Panc1 (cell line): ENCODE measurements around the gene ZNF135. TPM values are rescaled to one million over a fixed set of nuclear protein-coding genes. Genes with fewer than 3 reads are reported as not detected.

Source experiments
- ATAC-seq: fragments of 200-7000 bp; cut with Tn5 transposase; 2 replicates; pipeline ENCODE4 v1.9.1; 2020; ENCODE audit warnings: mild to moderate bottlenecking, moderate library complexity
- BruUV-seq: library from RNA; stranded (reverse); fragments of 400-500 nt; replicated peaks from 2 replicates; lab custom pipeline; 2021; lab: Mats Ljungman, UMichigan
- CTCF ChIA-PET: fragments of 300-600 bp; sonication (Branson Sonifier 250); formaldehyde crosslinking; loops from one replicate; lab custom pipeline; 2022; ENCODE audit warnings: antibody characterized with exemption; lab: Charles Lee
- POLR2A ChIA-PET: fragments of 300-600 bp; sonication (Branson Sonifier 250); formaldehyde crosslinking; loops from one replicate; lab custom pipeline; 2022; ENCODE audit warnings: antibody characterized with exemption; lab: Charles Lee
- DNase-seq: peaks from one replicate; pipeline ENCODE4 v3.0.0-alpha.2; 2010; ENCODE audit warnings: low read depth, low spot score
- H3K27ac ChIP-seq: 2 replicates; pipeline ENCODE4 v1.5.1; 2011; ENCODE audit warnings: mild to moderate bottlenecking, low read length, inconsistent platforms
- H3K27me3 ChIP-seq: fragments of 200-500 bp; sonication (Bioruptor generic); 2 replicates; pipeline ENCODE4 v1.6.0; 2014; ENCODE audit warnings: low read length, inconsistent platforms; ENCODE audit not compliant: control insufficient read depth, insufficient read depth
- H3K36me3 ChIP-seq: fragments of 200-500 bp; sonication (Bioruptor generic); 2 replicates; pipeline ENCODE4 v1.5.1; 2014; ENCODE audit warnings: inconsistent platforms, mild to moderate bottlenecking, low read length, moderate library complexity; ENCODE audit not compliant: control insufficient read depth, insufficient read depth
- H3K4me1 ChIP-seq: 2 replicates; pipeline ENCODE4 v1.5.1; 2011; ENCODE audit warnings: inconsistent platforms, mild to moderate bottlenecking, low read length, moderate library complexity; ENCODE audit not compliant: control insufficient read depth, insufficient read depth
- H3K4me3 ChIP-seq, 2 experiments: 2 replicates each; pipeline ENCODE4 v1.5.1; 2011 to 2012; ENCODE audit warnings: low read depth in 2 of 2, low read length in 2 of 2, mild to moderate bottlenecking in 2 of 2, inconsistent platforms in 1 of 2, moderate library complexity in 1 of 2
- H3K9me3 ChIP-seq: fragments of 200-500 bp; sonication (Bioruptor generic); 2 replicates; pipeline ENCODE4 v1.5.1; 2014; ENCODE audit warnings: low read depth, mild to moderate bottlenecking, inconsistent platforms, low read length, moderate library complexity; ENCODE audit not compliant: control insufficient read depth, insufficient read depth
- POLR2AphosphoS5 ChIP-seq: IDR thresholded peaks from 2 replicates; pipeline ENCODE4 v1.6.1; 2012; ENCODE audit warnings: mild to moderate bottlenecking, low read depth, low read length, moderate library complexity
- SIN3A ChIP-seq: IDR thresholded peaks from 2 replicates; pipeline ENCODE4 v1.6.1; 2012; ENCODE audit warnings: low read depth, mild to moderate bottlenecking, low read length, moderate library complexity, borderline replicate concordance; ENCODE audit not compliant: insufficient read depth
- TCF7L2 ChIP-seq: IDR thresholded peaks from 2 replicates; pipeline ENCODE4 v1.6.1; 2011; ENCODE audit warnings: mild to moderate bottlenecking, low read depth, low read length, inconsistent platforms
- in situ Hi-C: cut with HindIII; loops from 2 replicates; pipeline ENCODE4 v1.10.0; 2016; ENCODE audit warnings: low sequenced_read_pairs, low pct_unique_long_range_greater_than_20kb
- intact Hi-C: fragments of 100-400 bp; cut with micrococcal nuclease; formaldehyde crosslinking; loops from one replicate; pipeline ENCODE4 v1.10.0; 2022; ENCODE audit not compliant: unreplicated experiment
- total RNA-seq: library from RNA; stranded (reverse); gene quantifications from one replicate; pipeline ENCODE4 v1.2.1, GENCODE V29; 2021; ENCODE audit not compliant: unreplicated experiment
- TF ChIP-seq, protein P1 (sequence below): fragments of 450-650 bp; IDR thresholded peaks from 2 replicates; pipeline ENCODE4 v1.5.1; 2017; ENCODE audit warnings: mild to moderate bottlenecking
- TF ChIP-seq, protein P2 (sequence below), 2 experiments: IDR thresholded peaks; 2 replicates each; pipeline ENCODE4 v1.6.1; 2011 to 2012; ENCODE audit warnings: low read depth in 2 of 2, control low read depth in 1 of 2, low read length in 1 of 2, mild to moderate bottlenecking in 1 of 2, moderate library complexity in 1 of 2; ENCODE audit not compliant: insufficient read depth in 1 of 2

ZNF135 gene
- total RNA-seq, 1 experiment from 2014 or later: not detected

DNA sequence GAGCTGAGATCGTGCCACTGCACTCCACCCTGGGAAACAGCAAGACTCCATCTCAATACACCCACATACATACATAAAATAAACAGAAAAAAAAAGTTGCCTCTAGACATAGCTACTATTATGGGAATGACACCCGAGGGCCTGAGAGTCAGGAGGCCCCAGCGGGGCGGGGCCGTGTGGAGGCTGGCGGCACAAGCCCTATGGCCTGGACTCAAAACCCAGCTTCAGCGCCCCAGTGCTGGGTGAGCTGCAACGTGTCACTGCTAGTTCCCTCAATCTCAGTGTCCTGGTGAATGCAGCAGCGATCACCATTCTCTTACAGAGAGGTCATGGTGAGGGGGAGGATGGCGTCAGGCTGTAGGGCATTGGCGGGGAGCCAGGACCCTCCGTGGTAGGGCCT lies 34.4 kb upstream of the ZNF135 start:
- BruUV-seq: no TSS peak
- H3K27ac ChIP-seq: no peak overlapping the region
- intact Hi-C loops: no loop called here
- ChIA-PET CTCF (no interaction called here), POLR2A (interaction anchor here (0.7 kb wide), 1 partner anchor 161 kb away, joined by 3 read pairs; no protein-coding TSS in a partner anchor)
- no peak for DNase-seq
- TF ChIP-seq, protein P1, sequence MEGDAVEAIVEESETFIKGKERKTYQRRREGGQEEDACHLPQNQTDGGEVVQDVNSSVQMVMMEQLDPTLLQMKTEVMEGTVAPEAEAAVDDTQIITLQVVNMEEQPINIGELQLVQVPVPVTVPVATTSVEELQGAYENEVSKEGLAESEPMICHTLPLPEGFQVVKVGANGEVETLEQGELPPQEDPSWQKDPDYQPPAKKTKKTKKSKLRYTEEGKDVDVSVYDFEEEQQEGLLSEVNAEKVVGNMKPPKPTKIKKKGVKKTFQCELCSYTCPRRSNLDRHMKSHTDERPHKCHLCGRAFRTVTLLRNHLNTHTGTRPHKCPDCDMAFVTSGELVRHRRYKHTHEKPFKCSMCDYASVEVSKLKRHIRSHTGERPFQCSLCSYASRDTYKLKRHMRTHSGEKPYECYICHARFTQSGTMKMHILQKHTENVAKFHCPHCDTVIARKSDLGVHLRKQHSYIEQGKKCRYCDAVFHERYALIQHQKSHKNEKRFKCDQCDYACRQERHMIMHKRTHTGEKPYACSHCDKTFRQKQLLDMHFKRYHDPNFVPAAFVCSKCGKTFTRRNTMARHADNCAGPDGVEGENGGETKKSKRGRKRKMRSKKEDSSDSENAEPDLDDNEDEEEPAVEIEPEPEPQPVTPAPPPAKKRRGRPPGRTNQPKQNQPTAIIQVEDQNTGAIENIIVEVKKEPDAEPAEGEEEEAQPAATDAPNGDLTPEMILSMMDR: no peak
- no peak for TF ChIP-seq POLR2AphosphoS5
- TF ChIP-seq SIN3A: no peak
- TF ChIP-seq, protein P2, sequence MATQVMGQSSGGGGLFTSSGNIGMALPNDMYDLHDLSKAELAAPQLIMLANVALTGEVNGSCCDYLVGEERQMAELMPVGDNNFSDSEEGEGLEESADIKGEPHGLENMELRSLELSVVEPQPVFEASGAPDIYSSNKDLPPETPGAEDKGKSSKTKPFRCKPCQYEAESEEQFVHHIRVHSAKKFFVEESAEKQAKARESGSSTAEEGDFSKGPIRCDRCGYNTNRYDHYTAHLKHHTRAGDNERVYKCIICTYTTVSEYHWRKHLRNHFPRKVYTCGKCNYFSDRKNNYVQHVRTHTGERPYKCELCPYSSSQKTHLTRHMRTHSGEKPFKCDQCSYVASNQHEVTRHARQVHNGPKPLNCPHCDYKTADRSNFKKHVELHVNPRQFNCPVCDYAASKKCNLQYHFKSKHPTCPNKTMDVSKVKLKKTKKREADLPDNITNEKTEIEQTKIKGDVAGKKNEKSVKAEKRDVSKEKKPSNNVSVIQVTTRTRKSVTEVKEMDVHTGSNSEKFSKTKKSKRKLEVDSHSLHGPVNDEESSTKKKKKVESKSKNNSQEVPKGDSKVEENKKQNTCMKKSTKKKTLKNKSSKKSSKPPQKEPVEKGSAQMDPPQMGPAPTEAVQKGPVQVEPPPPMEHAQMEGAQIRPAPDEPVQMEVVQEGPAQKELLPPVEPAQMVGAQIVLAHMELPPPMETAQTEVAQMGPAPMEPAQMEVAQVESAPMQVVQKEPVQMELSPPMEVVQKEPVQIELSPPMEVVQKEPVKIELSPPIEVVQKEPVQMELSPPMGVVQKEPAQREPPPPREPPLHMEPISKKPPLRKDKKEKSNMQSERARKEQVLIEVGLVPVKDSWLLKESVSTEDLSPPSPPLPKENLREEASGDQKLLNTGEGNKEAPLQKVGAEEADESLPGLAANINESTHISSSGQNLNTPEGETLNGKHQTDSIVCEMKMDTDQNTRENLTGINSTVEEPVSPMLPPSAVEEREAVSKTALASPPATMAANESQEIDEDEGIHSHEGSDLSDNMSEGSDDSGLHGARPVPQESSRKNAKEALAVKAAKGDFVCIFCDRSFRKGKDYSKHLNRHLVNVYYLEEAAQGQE (IDR thresholded peaks at IDR 0.05; ENCODE audit: insufficient read depth in 1 of 2, low read depth in 2 of 2, low read length in 1 of 2): no peak
- no peak for TF ChIP-seq TCF7L2
- H3K4me1 ChIP-seq: no peaks in the 10 kb centered on the region
- H3K9me3 ChIP-seq: peaks cover 3% of the 10 kb centered on the region; the same call in 1 of the 2 replicates
- ATAC-seq: no peak
- in situ Hi-C loops: no loop called here
- H3K27me3 ChIP-seq: no peaks in the 10 kb centered on the region
- no peaks in the 10 kb centered on the region for H3K36me3 ChIP-seq
- no peak overlapping the region for H3K4me3 ChIP-seq

DNA sequence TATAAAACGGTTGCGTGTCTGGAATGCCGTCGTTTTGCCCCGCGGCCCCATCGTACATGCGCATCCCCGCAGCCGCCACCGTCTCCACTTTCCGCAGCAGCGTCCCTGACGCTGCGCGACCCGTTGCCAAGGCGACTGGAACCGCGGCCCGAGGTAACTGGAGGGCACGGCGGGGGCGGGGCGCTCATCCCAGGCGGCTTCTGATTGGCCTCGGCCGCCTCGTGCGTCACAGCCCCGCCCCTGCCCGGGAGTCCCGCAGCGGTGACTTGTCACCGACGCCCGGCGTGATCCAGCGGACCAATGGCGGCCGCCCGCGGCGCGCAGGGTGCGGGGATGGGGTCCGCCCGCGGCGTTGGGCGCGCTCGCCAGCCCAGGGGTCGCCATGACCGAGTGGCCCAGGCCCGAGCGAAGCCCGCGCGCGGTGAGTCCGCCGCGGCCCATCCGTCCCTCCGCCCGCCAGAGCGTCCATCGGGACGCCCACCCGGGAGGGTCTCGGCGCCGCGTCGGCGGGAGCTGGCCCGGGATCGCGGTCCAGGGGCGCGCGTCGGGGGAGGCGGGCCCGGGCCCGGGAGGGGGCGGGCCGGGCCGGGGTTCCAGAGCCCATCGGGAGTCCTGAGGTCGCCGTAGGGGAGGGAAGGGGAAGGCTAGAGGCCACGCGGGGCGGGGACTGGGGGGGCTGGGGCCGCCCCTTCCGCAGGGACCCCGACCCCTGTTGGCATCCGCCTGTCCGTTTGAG lies 25.2 kb upstream of the ZNF135 start, which contains the start of gene ZSCAN1:
ZSCAN1 (plus strand) TSS at position 285 of the 736 bp plus-strand sequence. CDS start 3,812 bp downstream, outside the sequence.
- POLR2A ChIA-PET: no interaction called here
- ATAC-seq (no peak), DNase-seq (no peak)
- no peaks in the 10 kb centered on the region for H3K4me1 ChIP-seq
- no peaks in the 10 kb centered on the region for H3K27me3 ChIP-seq
- no TSS peak for BruUV-seq
- no peaks in the 10 kb centered on the region for H3K9me3 ChIP-seq
- in situ Hi-C loops (no loop called here), intact Hi-C loops (no loop called here)
- H3K27ac ChIP-seq: no peak within 1 kb of the TSS
- no peak for TF ChIP-seq TCF7L2
- no peak for TF ChIP-seq POLR2AphosphoS5
- TF ChIP-seq SIN3A: no peak
- TF ChIP-seq, protein P2 (IDR thresholded peaks at IDR 0.05; ENCODE audit: insufficient read depth in 1 of 2, low read depth in 2 of 2, low read length in 1 of 2): no peak
- TF ChIP-seq, protein P1: no peak
- no peak within 1 kb of the TSS for H3K4me3 ChIP-seq
- no peaks in the 10 kb centered on the region for H3K36me3 ChIP-seq
- CTCF ChIA-PET: no interaction called here
